GM18867 (cell line): ENCODE data around the gene TTYH1.

Experiments used
- ATAC-seq: cut with Tn5 transposase; IDR thresholded peaks from one replicate; pipeline ENCODE4 v1.9.1; 2021; ENCODE audit warnings: mild to moderate bottlenecking, moderate library complexity; ENCODE audit not compliant: unreplicated experiment

The TTYH1 gene

DNA sequence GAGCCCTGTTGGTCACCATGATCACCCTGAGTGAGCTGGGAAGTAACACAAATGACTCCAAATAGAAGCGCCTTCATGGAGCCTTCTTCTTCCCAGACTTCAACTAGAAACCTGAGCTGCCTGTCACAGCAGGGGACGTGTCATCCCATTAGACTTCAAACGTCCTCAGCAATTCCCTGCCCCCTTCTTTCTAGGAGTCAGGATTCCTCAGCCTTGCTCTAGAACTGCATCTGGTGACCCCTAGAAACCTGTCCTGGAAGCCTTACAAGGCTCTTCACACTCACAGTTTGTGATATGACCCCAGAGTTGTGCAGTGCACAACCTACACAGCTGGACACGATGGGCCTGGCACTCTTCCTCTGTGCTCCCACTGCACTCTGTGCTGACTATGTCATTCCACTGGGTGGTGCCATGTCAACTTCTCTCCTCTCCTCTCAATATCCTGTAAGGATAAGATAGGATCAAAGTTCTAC lies 23.6 kb upstream of the TTYH1 start:
- no peak for ATAC-seq

DNA sequence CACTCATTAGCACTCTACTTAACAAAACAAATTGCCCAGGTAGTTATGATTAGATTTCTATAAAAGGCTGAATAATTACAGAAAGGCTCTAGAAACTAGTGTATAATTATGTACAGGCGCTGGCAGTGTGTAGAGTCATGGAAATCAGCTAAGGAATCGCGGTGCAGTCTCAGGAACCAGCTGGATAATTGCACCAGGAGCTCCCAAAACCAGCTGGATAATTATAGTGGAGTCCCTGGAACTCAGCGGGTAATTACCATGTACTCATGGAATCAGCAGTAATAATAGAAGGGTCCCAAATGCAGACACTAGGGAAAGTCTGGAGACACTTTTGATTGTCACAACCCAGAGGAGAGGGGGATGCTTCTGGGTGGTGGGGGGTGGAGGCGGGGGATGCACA lies 23.2 kb upstream of the TTYH1 start:
- no peak for ATAC-seq

DNA sequence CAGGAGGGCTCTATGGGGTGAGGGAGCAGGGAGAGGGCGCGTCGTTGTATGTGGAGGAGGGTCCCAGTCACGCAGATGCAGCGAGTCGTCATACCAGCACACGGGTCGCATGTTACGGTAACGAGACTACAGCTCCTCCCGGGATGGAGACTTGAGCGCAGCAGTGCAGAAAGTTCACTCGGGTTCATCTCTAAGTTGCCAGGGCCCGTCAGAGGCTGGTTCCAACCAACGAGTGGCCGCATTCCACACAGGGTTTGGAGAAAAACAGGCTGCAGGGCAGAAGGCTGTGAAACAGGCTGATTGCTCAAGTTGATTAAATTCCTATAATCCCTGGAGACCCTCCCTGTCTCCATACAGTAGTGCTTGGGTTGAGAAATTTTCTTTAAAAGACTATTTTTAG lies 21.9 kb upstream of the TTYH1 start:
- no peak for ATAC-seq

DNA sequence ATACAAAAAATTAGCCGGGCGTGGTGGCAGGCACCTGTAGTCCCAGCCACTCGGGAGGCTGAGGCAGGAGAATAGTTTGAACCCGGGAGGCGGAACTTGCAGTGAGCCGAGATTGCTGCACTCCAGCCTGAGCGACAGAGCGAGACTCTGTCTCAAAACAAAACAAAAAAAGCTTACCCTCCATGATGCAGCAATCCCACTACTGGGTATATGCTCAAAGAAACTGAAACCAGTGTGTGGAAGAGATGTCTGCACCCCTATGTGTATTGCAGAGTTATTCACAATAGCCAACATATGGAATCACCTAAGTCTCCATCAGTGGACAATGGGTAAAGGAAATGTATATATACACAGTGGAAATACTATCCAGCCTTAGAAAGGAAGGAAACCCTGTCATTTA lies 19.6 kb upstream of the TTYH1 start:
- ATAC-seq = no peak

DNA sequence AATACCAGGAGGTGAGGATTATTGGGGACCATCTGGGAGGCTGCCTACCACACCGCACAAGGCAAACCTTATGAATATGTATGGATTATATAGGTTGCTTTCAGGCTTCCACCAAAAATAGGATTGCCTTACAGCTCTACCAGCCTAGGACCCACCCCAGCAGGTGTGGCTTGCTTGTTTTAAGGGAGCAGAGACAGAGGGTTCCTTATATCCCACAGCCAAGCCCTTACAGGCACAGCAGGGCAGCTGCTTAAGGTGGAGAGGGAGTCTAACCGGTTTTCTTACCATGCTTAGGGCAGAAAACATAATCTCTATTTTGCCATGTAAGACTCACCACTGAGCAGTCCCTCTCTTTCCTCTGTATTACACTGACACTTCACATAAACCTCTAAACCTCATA lies 16.1 kb upstream of the TTYH1 start:
- no peak for ATAC-seq

DNA sequence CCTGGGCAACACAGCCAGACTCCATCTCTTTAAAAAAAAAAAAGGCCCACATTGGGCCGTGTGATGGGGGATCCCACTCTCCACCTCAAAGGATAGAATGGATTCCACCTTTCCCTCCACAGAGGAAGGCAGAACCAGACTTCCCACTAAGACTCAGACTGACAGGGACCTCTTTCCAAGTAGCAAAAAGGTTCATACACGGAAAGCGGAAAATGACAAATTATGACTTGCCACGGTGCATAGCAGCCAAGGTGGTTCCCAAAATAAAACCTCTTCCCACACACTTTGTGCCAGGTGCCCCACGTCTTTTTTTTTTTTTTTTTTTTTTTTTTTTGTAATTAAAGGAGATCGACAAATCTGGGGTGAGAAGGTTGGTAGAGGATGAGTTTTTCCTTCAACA lies 14.4 kb upstream of the TTYH1 start:
- no peak for ATAC-seq

DNA sequence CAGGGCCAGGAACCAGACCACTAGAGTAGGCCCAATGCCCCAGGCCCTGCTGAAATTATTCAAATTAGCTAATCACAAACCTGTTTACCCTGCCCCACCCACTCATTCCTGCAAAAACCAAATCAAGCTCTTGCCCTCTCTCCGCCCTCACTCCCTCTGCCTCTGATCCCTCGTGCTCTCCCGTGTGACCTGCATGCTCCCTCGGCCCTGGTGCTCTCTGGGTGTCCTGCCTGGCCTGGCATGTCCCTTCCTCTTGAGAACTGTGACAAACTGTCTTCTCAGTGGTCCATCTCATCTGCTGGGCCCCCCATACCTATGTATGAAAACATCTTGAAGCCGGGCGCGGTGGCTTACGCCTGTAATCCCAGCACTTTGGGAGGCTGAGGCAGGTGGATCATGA lies 12.2 kb upstream of the TTYH1 start:
- ATAC-seq = no peak

DNA sequence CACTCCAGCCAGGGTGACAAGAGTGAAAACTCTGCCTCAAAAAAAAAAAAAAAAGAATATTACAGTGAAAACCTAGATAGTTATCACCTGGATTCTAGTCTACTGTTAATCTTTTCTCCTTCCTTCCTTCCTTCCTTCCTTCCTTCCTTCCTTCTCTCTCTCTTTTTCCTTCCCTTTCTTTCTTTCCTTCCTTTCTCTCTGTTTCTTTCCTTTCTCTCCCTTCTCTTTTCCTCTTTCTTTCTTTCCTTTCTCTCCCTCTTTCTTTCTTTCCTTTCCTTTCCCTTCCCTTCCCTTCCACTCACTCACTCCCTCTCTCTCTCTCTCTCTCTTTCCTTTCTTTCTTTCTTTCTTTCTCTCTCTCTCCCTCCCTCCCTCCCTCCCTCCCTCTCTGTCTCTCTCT lies 9.6 kb upstream of the TTYH1 start:
- ATAC-seq = no peak

DNA sequence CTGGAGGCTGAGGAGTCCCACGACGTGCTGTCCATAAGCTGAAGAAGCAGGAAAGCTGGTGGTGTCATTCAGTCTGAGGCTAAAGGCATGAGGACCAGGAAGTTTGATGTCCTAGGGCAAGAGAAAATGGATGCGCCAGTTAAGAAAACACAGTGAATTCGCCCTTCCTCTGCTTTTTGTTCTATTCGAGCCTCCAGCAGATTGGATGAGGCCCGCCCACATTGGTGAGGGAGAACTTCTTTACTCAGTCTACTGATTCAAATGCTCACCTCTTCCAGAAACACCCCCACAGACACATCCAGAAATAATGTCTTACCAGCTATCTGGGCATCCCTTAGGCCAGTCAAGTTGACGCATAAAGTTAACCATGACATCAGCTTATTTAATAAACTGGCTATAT lies 7.5 kb upstream of the TTYH1 start:
- ATAC-seq = no peak

DNA sequence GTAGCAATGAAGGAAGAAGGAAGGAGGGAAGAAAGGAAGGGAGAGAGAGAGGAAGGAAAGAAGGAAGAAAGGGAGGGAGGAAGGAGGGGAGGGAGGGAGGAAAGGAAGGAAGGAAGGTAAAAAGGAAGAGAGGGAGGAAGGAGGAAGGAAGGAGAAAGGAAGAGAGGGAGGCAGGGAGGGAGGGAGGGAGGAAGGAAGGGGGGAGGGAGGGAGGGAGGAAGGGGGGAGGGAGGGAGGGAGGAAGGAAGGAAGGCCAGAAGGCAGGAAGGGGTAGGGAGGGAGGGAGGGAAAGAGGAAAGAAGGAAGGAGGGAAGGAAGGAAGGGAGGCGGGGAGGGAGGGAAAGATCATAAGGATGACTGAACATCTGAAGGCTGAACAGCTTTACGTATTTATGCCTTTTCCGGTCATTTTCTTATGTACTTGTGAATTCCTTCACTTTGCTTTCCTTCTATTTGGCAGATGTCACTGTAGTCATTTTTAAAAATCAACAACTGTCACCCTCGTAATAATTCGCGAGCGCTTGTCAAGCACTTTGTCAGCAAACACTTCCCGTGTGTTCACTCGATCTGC lies 6.7 kb upstream of the TTYH1 start:
- ATAC-seq = no peak

DNA sequence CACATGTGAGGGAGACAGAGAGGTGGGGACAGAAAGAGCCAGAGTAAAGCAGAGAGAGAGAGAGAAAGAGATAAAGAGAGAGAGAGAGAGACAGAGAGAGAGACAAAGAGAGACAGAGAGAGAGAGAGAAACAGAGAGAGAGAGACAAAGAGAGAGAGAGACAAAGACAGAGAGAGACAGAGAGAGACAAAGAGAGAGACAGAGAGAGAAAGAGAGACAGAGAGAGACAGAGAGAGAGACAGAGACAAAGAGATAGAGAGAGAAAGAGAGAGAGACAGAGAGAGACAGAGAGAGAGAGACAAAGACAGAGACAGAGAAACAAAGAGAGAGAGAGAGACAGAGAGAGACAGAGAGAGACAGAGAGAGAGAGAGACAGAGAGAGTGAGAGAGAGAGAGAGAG lies 4.2 kb upstream of the TTYH1 start:
- ATAC-seq = no peak

DNA sequence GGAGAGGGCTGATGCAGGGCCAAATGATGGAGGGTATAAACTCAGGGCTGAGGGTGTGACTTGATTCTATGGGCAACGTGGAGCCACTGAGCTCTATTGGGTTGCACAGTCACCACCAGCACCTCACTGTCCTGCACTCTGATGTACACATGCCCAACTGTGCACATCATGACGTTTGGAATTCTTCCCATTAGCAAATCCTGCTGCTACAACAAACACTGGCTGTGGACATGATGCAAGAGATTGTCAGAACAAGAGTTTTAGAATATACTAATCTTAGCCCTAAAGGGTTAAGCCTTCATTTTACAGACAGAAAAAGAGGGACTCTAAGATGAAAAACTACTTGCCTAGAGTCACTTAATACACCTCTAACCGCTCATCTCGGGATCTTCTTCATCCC lies 2.4 kb upstream of the TTYH1 start:
- ATAC-seq = no peak

DNA sequence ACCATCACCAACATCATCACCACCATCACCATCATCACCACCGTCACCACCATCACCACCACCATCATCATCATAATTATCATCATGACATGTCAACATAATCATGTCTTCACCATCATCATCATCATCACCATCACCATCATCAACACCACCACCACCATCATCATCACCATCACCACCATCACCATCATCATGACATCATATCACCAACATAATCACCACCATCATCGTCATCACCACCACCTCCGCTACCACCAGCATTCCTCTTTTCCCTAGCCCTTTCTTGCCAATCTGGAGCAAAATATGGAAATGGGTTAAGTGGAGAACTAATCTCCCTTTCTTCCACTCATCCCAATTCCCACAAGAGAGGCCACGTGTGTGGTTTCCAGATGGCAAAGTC lies 1.1 kb upstream of the TTYH1 start:
- no peak for ATAC-seq

DNA sequence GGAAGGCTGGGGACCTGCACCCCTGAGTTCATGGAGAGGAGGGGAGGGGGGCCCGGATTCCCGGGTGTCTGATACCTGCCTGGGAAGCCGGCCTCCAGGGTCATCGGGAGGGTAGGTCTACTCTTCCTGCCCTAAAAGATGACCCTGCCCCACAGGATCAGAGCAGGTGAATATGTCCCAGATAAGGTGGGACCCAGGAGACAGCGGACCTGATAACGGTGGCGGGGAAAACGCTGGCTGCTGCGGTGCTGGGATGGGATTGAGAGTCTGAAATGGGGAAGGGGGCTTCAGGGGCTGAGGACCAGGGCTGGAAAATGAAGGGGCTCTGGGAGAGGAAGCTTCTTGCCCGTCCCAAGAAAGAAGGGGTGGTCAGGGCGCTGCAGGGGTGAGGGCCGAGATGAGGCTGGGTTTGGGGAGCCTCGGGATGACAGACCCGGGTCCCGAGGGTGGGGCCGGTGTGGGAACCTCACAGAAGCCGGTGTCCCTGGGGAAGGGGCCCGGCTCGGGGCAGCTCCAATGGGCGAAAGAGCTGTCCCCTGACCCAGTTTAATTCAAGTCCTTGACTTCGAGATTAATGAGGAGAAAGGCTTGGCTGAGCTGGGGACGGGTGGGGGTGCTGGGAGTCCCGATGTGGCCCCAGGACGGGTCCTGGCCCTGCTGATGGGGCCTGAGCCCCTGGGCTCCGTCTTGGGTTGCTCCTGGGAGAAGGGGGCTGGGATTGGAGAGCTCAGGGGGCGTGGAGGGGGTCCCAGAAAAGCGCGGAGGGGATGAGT lies 823 bp downstream of the TTYH1 start:
- no peak for ATAC-seq

DNA sequence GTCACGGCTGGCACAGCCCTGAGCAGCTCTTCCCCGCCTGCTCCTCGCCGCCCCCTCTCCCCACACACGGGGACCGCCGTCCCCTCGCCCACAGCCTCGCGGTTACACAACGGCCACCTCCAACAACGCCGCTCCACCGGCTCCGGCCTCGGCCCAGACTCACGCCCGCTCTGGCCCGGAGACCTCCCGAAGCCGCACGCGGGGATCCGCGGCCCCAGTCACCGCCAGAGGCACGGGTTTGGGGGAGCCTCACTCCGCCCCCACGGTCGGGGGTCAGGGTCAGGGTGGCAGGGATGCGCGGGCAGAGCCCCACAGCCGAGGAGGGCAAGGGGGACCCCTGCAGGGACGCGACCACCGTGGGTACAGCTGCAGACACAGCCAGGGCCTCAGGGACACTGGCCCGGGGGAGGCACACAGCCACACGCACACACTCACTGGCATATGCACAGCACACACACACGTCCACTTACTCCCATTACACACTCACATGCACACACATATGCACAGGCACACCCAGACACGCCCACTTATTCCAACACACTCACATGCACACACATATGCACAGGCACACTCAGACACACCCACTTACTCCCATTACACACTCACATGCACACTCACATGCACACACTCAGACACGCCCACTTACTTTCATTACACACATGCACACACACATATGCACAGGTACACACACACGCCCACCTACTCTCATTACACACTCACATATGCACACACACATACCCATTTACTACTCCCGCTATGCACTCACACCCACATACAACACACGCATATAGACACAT lies 1.6 kb downstream of the TTYH1 start:
- ATAC-seq = no peak

DNA sequence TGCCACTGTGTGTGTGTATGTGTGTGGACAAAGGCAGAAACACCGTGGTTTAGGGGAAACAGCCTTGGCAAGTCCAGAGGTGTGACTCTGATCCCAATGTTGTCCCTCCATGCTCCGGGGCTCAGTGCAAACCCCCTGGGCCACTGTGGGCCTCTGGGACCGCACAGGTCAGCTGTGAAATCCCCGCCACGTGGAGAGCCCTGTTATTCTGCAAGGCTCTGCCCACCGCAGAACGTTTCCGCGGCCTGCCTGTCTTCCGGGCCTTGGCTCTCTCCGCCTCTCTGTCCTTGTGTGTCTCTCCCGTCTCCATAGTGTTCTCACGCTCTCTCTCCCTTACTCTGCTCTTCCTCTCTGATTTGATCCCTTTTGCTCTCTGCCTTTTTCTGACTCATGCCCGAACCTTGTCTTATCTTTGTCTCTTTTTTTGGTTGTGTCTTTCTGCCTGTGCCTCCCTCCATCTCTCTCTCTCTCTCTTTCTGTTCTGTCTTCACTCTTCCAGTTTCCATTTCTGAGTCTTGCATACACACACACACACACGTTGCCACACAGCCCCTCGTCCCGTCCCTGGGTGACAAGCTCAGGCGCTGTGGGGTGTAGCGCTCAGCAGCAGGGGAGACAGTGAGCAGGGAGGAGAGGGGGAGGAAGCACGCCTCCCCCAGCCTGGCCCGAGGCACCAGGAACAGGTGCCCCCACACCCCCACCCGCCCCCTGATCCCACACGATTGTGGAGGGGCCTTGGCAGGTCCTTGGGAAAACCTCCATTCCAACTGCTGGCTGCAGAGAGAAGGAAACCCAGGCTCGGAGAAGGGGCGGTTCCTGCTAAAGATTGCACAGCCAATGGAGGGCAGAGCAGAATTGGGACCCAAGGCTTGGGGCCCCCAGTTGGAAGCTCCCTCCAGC lies 3.0 kb downstream of the TTYH1 start:
- ATAC-seq = no peak

DNA sequence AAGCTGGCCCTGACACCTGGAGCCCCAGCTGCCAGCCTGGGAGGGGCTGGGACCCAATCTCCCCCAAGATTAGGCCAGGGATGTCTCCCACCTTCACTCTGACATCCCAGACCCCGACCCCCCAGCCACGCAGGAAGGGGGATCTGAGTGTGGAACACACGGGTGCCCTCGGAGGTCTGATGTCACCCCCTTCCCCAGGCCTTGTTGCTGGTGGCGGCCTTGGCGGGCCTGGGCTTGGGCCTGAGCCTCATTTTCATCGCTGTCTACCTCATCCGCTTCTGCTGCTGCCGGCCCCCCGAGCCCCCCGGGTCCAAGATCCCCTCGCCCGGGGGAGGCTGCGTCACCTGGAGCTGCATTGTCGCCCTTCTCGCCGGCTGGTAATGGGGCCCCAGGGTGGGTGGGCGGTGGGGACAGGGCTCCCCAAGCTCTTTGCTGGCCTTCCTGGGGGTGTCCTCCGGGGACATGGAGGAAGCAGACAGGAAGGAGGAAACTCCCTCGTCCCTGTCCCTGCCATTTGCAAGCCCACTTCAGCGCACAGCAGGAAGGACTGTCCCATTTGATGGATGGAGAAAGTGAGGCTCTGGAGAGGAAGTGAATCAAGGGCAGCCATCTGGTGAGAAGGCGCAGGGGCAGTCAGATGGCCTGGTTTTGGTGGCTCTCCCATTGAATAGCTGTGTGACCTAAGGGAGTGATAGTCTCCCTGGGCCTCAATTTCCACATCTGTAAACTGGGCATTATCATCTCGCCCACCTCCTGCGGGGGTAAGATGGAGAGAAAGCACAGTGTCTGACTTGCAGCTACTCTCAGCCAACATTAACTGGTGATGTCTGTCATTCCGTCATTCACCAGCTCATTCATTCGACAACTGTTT lies 3.9 kb downstream of the TTYH1 start:
- no peak for ATAC-seq

DNA sequence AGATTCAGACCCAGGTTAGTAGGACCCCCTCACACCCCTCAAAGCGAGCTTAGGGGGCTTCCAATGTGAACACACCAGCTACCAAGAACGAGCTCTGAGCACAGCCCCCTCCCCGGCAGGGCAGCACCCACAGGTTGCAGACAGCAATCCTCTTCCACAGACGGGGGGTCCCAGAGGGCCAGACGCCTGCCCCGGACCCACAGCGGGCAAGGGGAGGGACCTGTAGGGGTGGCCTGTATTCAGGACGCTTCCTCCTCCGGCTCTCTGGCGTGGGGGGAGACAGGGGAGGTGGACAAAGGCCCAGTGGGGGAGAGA lies 4.8 kb downstream of the TTYH1 start:
- no peak for ATAC-seq

DNA sequence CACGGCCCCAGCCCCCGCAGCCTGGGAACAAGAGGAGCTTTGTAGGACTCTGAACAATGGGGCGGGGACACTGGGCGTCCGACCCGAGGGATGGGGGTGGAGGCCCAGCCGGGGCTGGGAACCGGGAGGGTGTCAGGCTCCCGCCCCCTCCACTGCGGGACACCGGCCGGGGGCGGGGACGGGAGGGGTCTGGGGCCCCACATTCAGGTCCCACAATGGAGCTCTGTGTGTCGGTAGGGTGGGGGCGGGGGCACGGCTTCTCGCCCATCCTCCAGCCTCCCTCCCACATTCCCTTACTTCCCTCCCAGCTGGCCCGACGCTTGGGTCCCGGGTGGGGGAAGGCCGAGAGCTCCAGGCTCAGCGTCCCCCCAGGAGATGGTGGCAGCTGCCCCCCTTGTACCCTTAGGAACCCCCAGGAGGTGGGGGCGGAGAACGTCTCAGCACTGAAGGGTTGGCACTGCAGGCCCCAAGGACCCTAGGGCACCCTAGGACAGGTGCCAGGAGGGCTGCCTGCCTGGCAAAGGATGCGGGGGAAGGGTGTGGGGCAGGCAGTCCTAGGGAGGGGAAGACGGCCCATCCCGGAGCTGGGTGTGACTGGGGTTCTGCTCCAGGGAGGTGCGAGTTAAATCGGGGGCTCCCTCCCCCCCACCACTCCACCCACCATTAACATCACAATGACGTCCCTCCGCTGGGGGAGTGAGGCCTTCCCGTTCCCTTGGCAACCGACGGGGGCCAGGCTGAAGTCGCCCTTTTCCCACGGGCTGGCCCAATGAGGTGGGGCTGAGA lies 5.3 kb downstream of the TTYH1 start:
- ATAC-seq = no peak

DNA sequence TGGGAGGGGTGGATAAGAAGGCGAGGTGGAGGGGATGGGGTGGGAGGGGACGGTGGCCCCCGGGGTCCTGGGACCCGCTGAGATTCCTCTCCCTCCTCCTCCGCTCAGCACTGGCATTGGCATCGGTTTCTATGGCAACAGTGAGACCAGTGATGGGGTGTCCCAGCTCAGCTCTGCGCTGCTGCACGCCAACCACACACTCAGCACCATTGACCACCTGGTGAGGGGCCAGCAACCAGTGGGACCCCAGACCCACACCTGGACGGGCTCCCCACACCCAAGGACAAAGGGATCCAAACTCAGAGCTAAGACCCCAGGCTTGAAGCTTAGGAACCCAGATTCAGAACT lies 5.9 kb downstream of the TTYH1 start:
- ATAC-seq = no peak
